Measurements from ENCODE around the gene ACACA. TPM values are rescaled to one million over a fixed set of nuclear protein-coding genes. Genes with fewer than 3 reads are reported as not detected.

The ACACA gene
- total RNA-seq, 1 donor from 2014 or later, result 44.8 TPM

GRCh38 chr17:37438141-37438540 is 31.5 kb upstream of the ACACA start:
- TF ChIP-seq CTCF (IDR thresholded peaks at IDR 0.05; ENCODE audit: insufficient read depth, low read length, severe bottlenecking), result peak; percentile 33
- Histone ChIP-seq H3K4me3 (ENCODE audit: low read depth, low read length) (no peak overlapping the region), H3K36me3 (ENCODE audit: control insufficient read depth, insufficient read depth, low read length) (peaks cover 11% of the 10 kb centered on the region), H3K27me3 (ENCODE audit: control insufficient read depth, insufficient read depth, low read length) (no peaks in the 10 kb centered on the region)
- FAIRE-seq, result no peak
- DNase-seq (ENCODE audit: low read depth), result peak; percentile 21

- no peak for DNase-seq (ENCODE audit: low read depth)
- Histone ChIP-seq H3K4me3 (ENCODE audit: low read depth, low read length) (no peak overlapping the region), H3K27me3 (ENCODE audit: control insufficient read depth, insufficient read depth, low read length) (no peaks in the 10 kb centered on the region), H3K36me3 (ENCODE audit: control insufficient read depth, insufficient read depth, low read length) (peaks cover 4% of the 10 kb centered on the region)
- no peak for TF ChIP-seq CTCF (IDR thresholded peaks at IDR 0.05; ENCODE audit: insufficient read depth, low read length, severe bottlenecking)
- no peak for FAIRE-seq
Observed at GRCh38 chr17:37432671-37433070, 26.0 kb upstream of the ACACA start.

- TF ChIP-seq CTCF (IDR thresholded peaks at IDR 0.05; ENCODE audit: insufficient read depth, low read length, severe bottlenecking), result no peak
- DNase-seq (ENCODE audit: low read depth), result peak; percentile 98
- Histone ChIP-seq H3K4me3 (ENCODE audit: low read depth, low read length) (no peak overlapping the region), H3K27me3 (ENCODE audit: control insufficient read depth, insufficient read depth, low read length) (no peaks in the 10 kb centered on the region), H3K36me3 (ENCODE audit: control insufficient read depth, insufficient read depth, low read length) (peaks cover 9% of the 10 kb centered on the region)
- FAIRE-seq, result no peak
Observed at GRCh38 chr17:37430051-37430627, 23.5 kb upstream of the ACACA start.

- DNase-seq (ENCODE audit: low read depth), result peak; percentile 46
Observed at GRCh38 chr17:37429453-37429852, 22.8 kb upstream of the ACACA start.

GRCh38 chr17:37429039-37429438 is 22.4 kb upstream of the ACACA start:
- TF ChIP-seq CTCF (IDR thresholded peaks at IDR 0.05; ENCODE audit: insufficient read depth, low read length, severe bottlenecking), result no peak
- no peak for FAIRE-seq
- H3K27me3 ChIP-seq (ENCODE audit: control insufficient read depth, insufficient read depth, low read length), result no peaks in the 10 kb centered on the region
- H3K36me3 ChIP-seq (ENCODE audit: control insufficient read depth, insufficient read depth, low read length), result peaks cover 9% of the 10 kb centered on the region
- H3K4me3 ChIP-seq (ENCODE audit: low read depth, low read length), result no peak overlapping the region
- DNase-seq (ENCODE audit: low read depth), result no peak

More at GRCh38 chr17:37429453-37429852, 22.8 kb upstream of the ACACA start:
- no peak for TF ChIP-seq CTCF (IDR thresholded peaks at IDR 0.05; ENCODE audit: insufficient read depth, low read length, severe bottlenecking)
- no peak for FAIRE-seq
- H3K36me3 ChIP-seq (ENCODE audit: control insufficient read depth, insufficient read depth, low read length), result peaks cover 9% of the 10 kb centered on the region
- no peaks in the 10 kb centered on the region for H3K27me3 ChIP-seq (ENCODE audit: control insufficient read depth, insufficient read depth, low read length)
- no peak overlapping the region for H3K4me3 ChIP-seq (ENCODE audit: low read depth, low read length)

GRCh38 chr17:37425268-37425667 is 18.6 kb upstream of the ACACA start:
- FAIRE-seq, result no peak
- no peaks in the 10 kb centered on the region for H3K27me3 ChIP-seq (ENCODE audit: control insufficient read depth, insufficient read depth, low read length)
- no peak for TF ChIP-seq CTCF (IDR thresholded peaks at IDR 0.05; ENCODE audit: insufficient read depth, low read length, severe bottlenecking)
- no peak overlapping the region for H3K4me3 ChIP-seq (ENCODE audit: low read depth, low read length)
- peaks cover 7% of the 10 kb centered on the region for H3K36me3 ChIP-seq (ENCODE audit: control insufficient read depth, insufficient read depth, low read length)
- DNase-seq (ENCODE audit: low read depth), result no peak

Data from bronchial epithelial cell (primary cell).